GM11168 (cell line): Measurements from ENCODE around the gene GPANK1.

ENCODE experiments used
- in situ Hi-C: fragments of 300-500 bp; cut with MboI; formaldehyde crosslinking; loops from one replicate; pipeline ENCODE4 v1.12.0; 2022; ENCODE audit warnings: low sequenced_read_pairs; ENCODE audit not compliant: unreplicated experiment

GPANK1 gene

GRCh38 chr6:31663961-31664789 is 622 bp downstream of the GPANK1 start:
- in situ Hi-C loops, result no loop called here

GRCh38 chr6:31663126-31663960 is 1.5 kb downstream of the GPANK1 start:
- in situ Hi-C loops, result no loop called here

GRCh38 chr6:31662124-31662723 is 2.6 kb downstream of the GPANK1 start:
- in situ Hi-C loops, result no loop called here

GRCh38 chr6:31661262-31662123 is 3.3 kb downstream of the GPANK1 start:
- in situ Hi-C loops, result no loop called here

- in situ Hi-C loops, result no loop called here
Measured at GRCh38 chr6:31660381-31661261, 4.2 kb downstream of the GPANK1 start, which contains the start of gene C6orf47. Gene C6orf47 (minus strand): TSS chr6:31660778. CDS start chr6:31659947, 831 bp downstream.

GRCh38 chr6:31659649-31660380 is 5.0 kb downstream of the GPANK1 start:
- in situ Hi-C loops, result no loop called here

GRCh38 chr6:31658983-31659648 is 5.7 kb downstream of the GPANK1 start:
- in situ Hi-C loops, result no loop called here

- in situ Hi-C loops, result no loop called here
Measured at GRCh38 chr6:31658158-31658688, 6.6 kb downstream of the GPANK1 start.

- in situ Hi-C loops, result no loop called here
Measured at GRCh38 chr6:31657406-31658157, 7.2 kb downstream of the GPANK1 start.

GRCh38 chr6:31655349-31656237 is 9.2 kb downstream of the GPANK1 start, which contains the start of gene APOM:
Gene APOM (plus strand): TSS chr6:31655894. CDS start chr6:31655967, 73 bp downstream.
- in situ Hi-C loops, result no loop called here

- in situ Hi-C loops, result no loop called here
Measured at GRCh38 chr6:31654574-31655348, 10.0 kb downstream of the GPANK1 start.

- in situ Hi-C loops, result no loop called here
Measured at GRCh38 chr6:31652925-31653724, 11.7 kb downstream of the GPANK1 start.

GRCh38 chr6:31651602-31652191 is 13.1 kb downstream of the GPANK1 start:
- in situ Hi-C loops, result no loop called here

GRCh38 chr6:31645325-31645724 is 19.5 kb downstream of the GPANK1 start:
- in situ Hi-C loops, result no loop called here
